ENCODE measurements around the gene EFHC2.

The EFHC2 gene

GRCh38 chrX:44130189-44130588 is 213.3 kb downstream of the EFHC2 start:
- no peak for TF ChIP-seq TAF1 (IDR thresholded peaks at IDR 0.05; ENCODE audit: borderline replicate concordance, low read depth, low read length)
- no peak for TF ChIP-seq POLR2AphosphoS5 (IDR thresholded peaks at IDR 0.05; ENCODE audit: low read depth, low read length)
- TF ChIP-seq POLR2A (IDR thresholded peaks at IDR 0.05; ENCODE audit: low read depth, low read length), result no peak
- FAIRE-seq, result no peak

GRCh38 chrX:44113337-44113736 is 230.1 kb downstream of the EFHC2 start:
- TF ChIP-seq POLR2A (IDR thresholded peaks at IDR 0.05; ENCODE audit: low read depth, low read length) (no peak), POLR2AphosphoS5 (IDR thresholded peaks at IDR 0.05; ENCODE audit: low read depth, low read length) (no peak), TAF1 (IDR thresholded peaks at IDR 0.05; ENCODE audit: borderline replicate concordance, low read depth, low read length) (no peak)
- DNase-seq (ENCODE audit: insufficient read length) (no peak), FAIRE-seq (no peak)

More at GRCh38 chrX:44130189-44130588, 213.3 kb downstream of the EFHC2 start:
- DNase-seq (ENCODE audit: insufficient read length), result no peak

DNA sequence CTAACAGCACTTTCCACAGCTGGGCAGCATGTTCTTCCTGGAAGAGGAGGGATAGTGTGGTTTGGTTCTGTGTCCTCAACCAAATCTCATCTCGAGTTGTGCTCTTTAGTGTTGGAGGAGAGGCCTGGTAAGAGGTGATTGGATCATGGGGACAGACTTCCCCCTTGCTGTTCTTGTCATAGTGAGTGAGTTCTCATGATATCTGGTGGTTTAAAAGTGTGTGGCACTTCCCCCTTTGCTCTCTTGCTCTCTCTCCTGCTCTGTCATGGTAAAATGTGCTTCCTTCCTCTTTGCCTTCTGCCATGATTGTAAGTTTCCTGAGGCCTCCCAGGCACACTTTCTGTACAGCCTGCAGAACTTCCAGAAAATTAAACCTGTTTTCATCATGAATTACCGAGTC is 236.6 kb downstream of the EFHC2 start:
- TF ChIP-seq POLR2A (IDR thresholded peaks at IDR 0.05; ENCODE audit: low read depth, low read length), result no peak
- TF ChIP-seq POLR2AphosphoS5 (IDR thresholded peaks at IDR 0.05; ENCODE audit: low read depth, low read length), result no peak
- TF ChIP-seq TAF1 (IDR thresholded peaks at IDR 0.05; ENCODE audit: borderline replicate concordance, low read depth, low read length), result no peak
- no peak for FAIRE-seq
- no peak for DNase-seq (ENCODE audit: insufficient read length)

- TF ChIP-seq POLR2A (IDR thresholded peaks at IDR 0.05; ENCODE audit: low read depth, low read length) (no peak), POLR2AphosphoS5 (IDR thresholded peaks at IDR 0.05; ENCODE audit: low read depth, low read length) (no peak), TAF1 (IDR thresholded peaks at IDR 0.05; ENCODE audit: borderline replicate concordance, low read depth, low read length) (no peak)
- FAIRE-seq (no peak), DNase-seq (ENCODE audit: insufficient read length) (no peak)
Measured at GRCh38 chrX:44105228-44105913, 238.1 kb downstream of the EFHC2 start.

GRCh38 chrX:44104699-44105098 is 238.8 kb downstream of the EFHC2 start:
- no peak for DNase-seq (ENCODE audit: insufficient read length)
- TF ChIP-seq POLR2A (IDR thresholded peaks at IDR 0.05; ENCODE audit: low read depth, low read length) (no peak), POLR2AphosphoS5 (IDR thresholded peaks at IDR 0.05; ENCODE audit: low read depth, low read length) (no peak), TAF1 (IDR thresholded peaks at IDR 0.05; ENCODE audit: borderline replicate concordance, low read depth, low read length) (no peak)
- FAIRE-seq, result no peak

GRCh38 chrX:44101281-44101680 is 242.2 kb downstream of the EFHC2 start:
- no peak for FAIRE-seq
- TF ChIP-seq POLR2AphosphoS5 (IDR thresholded peaks at IDR 0.05; ENCODE audit: low read depth, low read length) (no peak), TAF1 (IDR thresholded peaks at IDR 0.05; ENCODE audit: borderline replicate concordance, low read depth, low read length) (no peak), POLR2A (IDR thresholded peaks at IDR 0.05; ENCODE audit: low read depth, low read length) (no peak)
- DNase-seq (ENCODE audit: insufficient read length), result no peak

GRCh38 chrX:44099366-44099765 is 244.1 kb downstream of the EFHC2 start:
- no peak for DNase-seq (ENCODE audit: insufficient read length)

More at GRCh38 chrX:44099366-44099765, 244.1 kb downstream of the EFHC2 start:
- no peak for TF ChIP-seq POLR2A (IDR thresholded peaks at IDR 0.05; ENCODE audit: low read depth, low read length)
- TF ChIP-seq TAF1 (IDR thresholded peaks at IDR 0.05; ENCODE audit: borderline replicate concordance, low read depth, low read length), result no peak
- no peak for TF ChIP-seq POLR2AphosphoS5 (IDR thresholded peaks at IDR 0.05; ENCODE audit: low read depth, low read length)
- FAIRE-seq, result no peak
